ENCODE results near the gene NCOR1. TPM values are rescaled to one million over a fixed set of nuclear protein-coding genes. Genes with fewer than 3 reads are reported as not detected.

Gene NCOR1
- total and polyA plus RNA-seq, 2 experiments from 2014 or later, result 102 to 132 TPM

DNA sequence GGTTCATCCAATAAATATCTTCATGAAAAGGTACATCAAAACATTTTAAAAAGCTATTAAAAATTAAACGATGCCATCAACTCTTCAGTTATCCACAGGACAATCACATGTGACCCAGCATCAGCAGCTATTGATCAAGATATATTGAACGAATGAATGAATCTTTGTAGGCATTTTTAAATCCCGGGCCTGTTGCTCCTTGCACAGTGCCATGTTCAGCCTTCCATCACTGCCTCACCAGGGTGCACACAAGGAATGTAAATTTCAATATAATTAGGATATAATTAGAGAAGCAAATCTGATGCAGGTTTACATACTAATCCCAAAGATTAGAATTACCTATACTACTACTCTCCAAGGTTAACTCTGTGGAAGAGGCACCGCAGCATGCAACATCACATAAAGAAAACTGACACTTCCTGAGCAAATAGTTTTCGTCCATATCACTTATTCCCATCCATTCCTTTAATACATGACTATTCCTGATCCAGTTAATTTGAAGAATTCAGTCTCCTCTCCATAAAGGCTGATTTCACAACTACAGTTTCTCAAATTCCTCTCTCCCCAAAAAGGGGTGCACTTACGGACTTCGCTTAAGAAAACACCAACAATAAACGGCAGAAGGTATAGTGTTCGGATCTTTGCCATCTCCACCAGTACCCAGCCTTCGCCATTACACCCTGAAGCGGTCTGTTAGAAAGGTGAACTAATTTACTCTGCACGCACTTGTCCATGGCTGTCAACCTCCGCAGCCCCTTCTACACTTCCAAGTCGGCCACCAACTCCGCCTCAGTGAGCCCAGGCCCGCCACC, 938 bp downstream of the NCOR1 start:
- Histone ChIP-seq H3K79me2 (replicated peaks; ENCODE audit: insufficient read depth) (peaks cover 82% of the 10 kb centered on the region), H3F3A (replicated peaks; ENCODE audit: low read depth) (peaks cover 9% of the 10 kb centered on the region; the same call in 1 of the 2 replicates), H3K4me1 (ENCODE audit: insufficient read depth) (peaks cover 17% of the 10 kb centered on the region), H3K27ac (ENCODE audit: low read depth) (peak overlapping the region; percentile 97), H3K27me3 (ENCODE audit: insufficient read depth) (no peaks in the 10 kb centered on the region), H3K9me2 (ENCODE audit: insufficient read depth) (no peaks in the 10 kb centered on the region), H3K4me2 (peak overlapping the region; percentile 84), H2AFZ (peak overlapping the region; percentile 39), H4K20me1 (replicated peaks; ENCODE audit: insufficient read depth) (peaks cover 21% of the 10 kb centered on the region), H3K36me3 (ENCODE audit: insufficient read depth) (no peaks in the 10 kb centered on the region), H3K4me3 (peak overlapping the region; percentile 88)
- Mint-ChIP-seq H3K27me3 (ENCODE audit: insufficient read depth, low read depth, poor library complexity) (peaks cover 5% of the 10 kb centered on the region), H3K36me3 (ENCODE audit: low read depth) (no peaks in the 10 kb centered on the region), H3K27ac (peak overlapping the region; percentile 34), H3K4me3 (peak overlapping the region; percentile 94), H3K9me3 (no peaks in the 10 kb centered on the region), H3K4me1 (peaks cover 12% of the 10 kb centered on the region)
- no peak for DNase-seq (ENCODE audit: low spot score)
- no peak for ATAC-seq
- TF ChIP-seq STAT1 (IDR thresholded peaks at IDR 0.05; ENCODE audit: unreplicated experiment), result no peak
- no peak for TF ChIP-seq ZNF331 (CRISPR knock-in tag; IDR thresholded peaks at IDR 0.05; ENCODE audit: low read depth)
- no peak for TF ChIP-seq EZH2phosphoT487 (IDR thresholded peaks at IDR 0.05; ENCODE audit: unreplicated experiment)

- H3K27ac ChIP-seq (ENCODE audit: low read depth), result no peak overlapping the region
- ATAC-seq, result no peak
- no peak for DNase-seq (ENCODE audit: low spot score)
- H3K4me2 ChIP-seq, result no peak overlapping the region
- H2AFZ ChIP-seq, result no peak overlapping the region
- no peaks in the 10 kb centered on the region for H3K9me3 Mint-ChIP-seq
- peaks cover 9% of the 10 kb centered on the region; the same call in 1 of the 2 replicates for H3F3A ChIP-seq (replicated peaks; ENCODE audit: low read depth)
- H4K20me1 ChIP-seq (replicated peaks; ENCODE audit: insufficient read depth), result peaks cover 28% of the 10 kb centered on the region
- H3K4me1 ChIP-seq (ENCODE audit: insufficient read depth), result peaks cover 11% of the 10 kb centered on the region
- no peaks in the 10 kb centered on the region for H3K36me3 ChIP-seq (ENCODE audit: insufficient read depth)
- no peaks in the 10 kb centered on the region for H3K27me3 ChIP-seq (ENCODE audit: insufficient read depth)
- no peak overlapping the region for H3K27ac Mint-ChIP-seq
- peaks cover 82% of the 10 kb centered on the region for H3K79me2 ChIP-seq (replicated peaks; ENCODE audit: insufficient read depth)
- H3K27me3 Mint-ChIP-seq (ENCODE audit: insufficient read depth, low read depth, poor library complexity), result peaks cover 5% of the 10 kb centered on the region
- H3K36me3 Mint-ChIP-seq (ENCODE audit: low read depth), result no peaks in the 10 kb centered on the region
- no peak overlapping the region for H3K4me3 ChIP-seq
- H3K4me3 Mint-ChIP-seq, result peak overlapping the region; percentile 27; the same call in 1 of the 3 replicates
- H3K4me1 Mint-ChIP-seq, result peaks cover 12% of the 10 kb centered on the region
- no peaks in the 10 kb centered on the region for H3K9me2 ChIP-seq (ENCODE audit: insufficient read depth)
- TF ChIP-seq ZNF114 (CRISPR knock-in tag; IDR thresholded peaks at IDR 0.05), result no peak
- TF ChIP-seq, protein P1, sequence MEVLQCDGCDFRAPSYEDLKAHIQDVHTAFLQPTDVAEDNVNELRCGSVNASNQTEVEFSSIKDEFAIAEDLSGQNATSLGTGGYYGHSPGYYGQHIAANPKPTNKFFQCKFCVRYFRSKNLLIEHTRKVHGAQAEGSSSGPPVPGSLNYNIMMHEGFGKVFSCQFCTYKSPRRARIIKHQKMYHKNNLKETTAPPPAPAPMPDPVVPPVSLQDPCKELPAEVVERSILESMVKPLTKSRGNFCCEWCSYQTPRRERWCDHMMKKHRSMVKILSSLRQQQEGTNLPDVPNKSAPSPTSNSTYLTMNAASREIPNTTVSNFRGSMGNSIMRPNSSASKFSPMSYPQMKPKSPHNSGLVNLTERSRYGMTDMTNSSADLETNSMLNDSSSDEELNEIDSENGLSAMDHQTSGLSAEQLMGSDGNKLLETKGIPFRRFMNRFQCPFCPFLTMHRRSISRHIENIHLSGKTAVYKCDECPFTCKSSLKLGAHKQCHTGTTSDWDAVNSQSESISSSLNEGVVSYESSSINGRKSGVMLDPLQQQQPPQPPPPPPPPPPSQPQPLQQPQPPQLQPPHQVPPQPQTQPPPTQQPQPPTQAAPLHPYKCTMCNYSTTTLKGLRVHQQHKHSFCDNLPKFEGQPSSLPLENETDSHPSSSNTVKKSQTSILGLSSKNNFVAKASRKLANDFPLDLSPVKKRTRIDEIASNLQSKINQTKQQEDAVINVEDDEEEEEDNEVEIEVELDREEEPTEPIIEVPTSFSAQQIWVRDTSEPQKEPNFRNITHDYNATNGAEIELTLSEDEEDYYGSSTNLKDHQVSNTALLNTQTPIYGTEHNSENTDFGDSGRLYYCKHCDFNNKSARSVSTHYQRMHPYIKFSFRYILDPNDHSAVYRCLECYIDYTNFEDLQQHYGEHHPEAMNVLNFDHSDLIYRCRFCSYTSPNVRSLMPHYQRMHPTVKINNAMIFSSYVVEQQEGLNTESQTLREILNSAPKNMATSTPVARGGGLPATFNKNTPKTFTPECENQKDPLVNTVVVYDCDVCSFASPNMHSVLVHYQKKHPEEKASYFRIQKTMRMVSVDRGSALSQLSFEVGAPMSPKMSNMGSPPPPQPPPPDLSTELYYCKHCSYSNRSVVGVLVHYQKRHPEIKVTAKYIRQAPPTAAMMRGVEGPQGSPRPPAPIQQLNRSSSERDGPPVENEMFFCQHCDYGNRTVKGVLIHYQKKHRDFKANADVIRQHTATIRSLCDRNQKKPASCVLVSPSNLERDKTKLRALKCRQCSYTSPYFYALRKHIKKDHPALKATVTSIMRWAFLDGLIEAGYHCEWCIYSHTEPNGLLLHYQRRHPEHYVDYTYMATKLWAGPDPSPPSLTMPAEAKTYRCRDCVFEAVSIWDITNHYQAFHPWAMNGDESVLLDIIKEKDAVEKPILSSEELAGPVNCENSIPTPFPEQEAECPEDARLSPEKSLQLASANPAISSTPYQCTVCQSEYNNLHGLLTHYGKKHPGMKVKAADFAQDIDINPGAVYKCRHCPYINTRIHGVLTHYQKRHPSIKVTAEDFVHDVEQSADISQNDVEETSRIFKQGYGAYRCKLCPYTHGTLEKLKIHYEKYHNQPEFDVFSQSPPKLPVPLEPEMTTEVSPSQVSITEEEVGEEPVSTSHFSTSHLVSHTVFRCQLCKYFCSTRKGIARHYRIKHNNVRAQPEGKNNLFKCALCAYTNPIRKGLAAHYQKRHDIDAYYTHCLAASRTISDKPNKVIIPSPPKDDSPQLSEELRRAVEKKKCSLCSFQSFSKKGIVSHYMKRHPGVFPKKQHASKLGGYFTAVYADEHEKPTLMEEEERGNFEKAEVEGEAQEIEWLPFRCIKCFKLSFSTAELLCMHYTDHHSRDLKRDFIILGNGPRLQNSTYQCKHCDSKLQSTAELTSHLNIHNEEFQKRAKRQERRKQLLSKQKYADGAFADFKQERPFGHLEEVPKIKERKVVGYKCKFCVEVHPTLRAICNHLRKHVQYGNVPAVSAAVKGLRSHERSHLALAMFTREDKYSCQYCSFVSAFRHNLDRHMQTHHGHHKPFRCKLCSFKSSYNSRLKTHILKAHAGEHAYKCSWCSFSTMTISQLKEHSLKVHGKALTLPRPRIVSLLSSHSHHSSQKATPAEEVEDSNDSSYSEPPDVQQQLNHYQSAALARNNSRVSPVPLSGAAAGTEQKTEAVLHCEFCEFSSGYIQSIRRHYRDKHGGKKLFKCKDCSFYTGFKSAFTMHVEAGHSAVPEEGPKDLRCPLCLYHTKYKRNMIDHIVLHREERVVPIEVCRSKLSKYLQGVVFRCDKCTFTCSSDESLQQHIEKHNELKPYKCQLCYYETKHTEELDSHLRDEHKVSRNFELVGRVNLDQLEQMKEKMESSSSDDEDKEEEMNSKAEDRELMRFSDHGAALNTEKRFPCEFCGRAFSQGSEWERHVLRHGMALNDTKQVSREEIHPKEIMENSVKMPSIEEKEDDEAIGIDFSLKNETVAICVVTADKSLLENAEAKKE (CRISPR knock-in tag; IDR thresholded peaks at IDR 0.05), result no peak
- TF ChIP-seq EZH2 (IDR thresholded peaks at IDR 0.05; ENCODE audit: low read depth, unreplicated experiment), result no peak
- TF ChIP-seq JUNB (IDR thresholded peaks at IDR 0.05; ENCODE audit: unreplicated experiment), result no peak
- TF ChIP-seq, protein P2, sequence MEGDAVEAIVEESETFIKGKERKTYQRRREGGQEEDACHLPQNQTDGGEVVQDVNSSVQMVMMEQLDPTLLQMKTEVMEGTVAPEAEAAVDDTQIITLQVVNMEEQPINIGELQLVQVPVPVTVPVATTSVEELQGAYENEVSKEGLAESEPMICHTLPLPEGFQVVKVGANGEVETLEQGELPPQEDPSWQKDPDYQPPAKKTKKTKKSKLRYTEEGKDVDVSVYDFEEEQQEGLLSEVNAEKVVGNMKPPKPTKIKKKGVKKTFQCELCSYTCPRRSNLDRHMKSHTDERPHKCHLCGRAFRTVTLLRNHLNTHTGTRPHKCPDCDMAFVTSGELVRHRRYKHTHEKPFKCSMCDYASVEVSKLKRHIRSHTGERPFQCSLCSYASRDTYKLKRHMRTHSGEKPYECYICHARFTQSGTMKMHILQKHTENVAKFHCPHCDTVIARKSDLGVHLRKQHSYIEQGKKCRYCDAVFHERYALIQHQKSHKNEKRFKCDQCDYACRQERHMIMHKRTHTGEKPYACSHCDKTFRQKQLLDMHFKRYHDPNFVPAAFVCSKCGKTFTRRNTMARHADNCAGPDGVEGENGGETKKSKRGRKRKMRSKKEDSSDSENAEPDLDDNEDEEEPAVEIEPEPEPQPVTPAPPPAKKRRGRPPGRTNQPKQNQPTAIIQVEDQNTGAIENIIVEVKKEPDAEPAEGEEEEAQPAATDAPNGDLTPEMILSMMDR (conservative IDR thresholded peaks at IDR 0.05; ENCODE audit: low read depth in 2 of 2), result no peak
- TF ChIP-seq, protein P3, sequence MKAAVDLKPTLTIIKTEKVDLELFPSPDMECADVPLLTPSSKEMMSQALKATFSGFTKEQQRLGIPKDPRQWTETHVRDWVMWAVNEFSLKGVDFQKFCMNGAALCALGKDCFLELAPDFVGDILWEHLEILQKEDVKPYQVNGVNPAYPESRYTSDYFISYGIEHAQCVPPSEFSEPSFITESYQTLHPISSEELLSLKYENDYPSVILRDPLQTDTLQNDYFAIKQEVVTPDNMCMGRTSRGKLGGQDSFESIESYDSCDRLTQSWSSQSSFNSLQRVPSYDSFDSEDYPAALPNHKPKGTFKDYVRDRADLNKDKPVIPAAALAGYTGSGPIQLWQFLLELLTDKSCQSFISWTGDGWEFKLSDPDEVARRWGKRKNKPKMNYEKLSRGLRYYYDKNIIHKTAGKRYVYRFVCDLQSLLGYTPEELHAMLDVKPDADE (IDR thresholded peaks at IDR 0.05), result no peak
- TF ChIP-seq EZH2phosphoT487 (IDR thresholded peaks at IDR 0.05; ENCODE audit: unreplicated experiment), result no peak
- no peak for TF ChIP-seq NANOG (IDR thresholded peaks at IDR 0.05; ENCODE audit: borderline replicate concordance)
- no peak for TF ChIP-seq STAT1 (IDR thresholded peaks at IDR 0.05; ENCODE audit: unreplicated experiment)
- TF ChIP-seq ZNF331 (CRISPR knock-in tag; IDR thresholded peaks at IDR 0.05; ENCODE audit: low read depth), result no peak
Observed at GRCh38 chr17:16212793-16213192, 2.5 kb downstream of the NCOR1 start.

All from GM23338 (cell line).